ENCODE measurements around the gene UBIAD1.
"Not testable (repeated sequence)": the region's sequence is repeated elsewhere in the genome, so short reads cannot be mapped to it uniquely, and the experiment has no call there.

The UBIAD1 gene

DNA sequence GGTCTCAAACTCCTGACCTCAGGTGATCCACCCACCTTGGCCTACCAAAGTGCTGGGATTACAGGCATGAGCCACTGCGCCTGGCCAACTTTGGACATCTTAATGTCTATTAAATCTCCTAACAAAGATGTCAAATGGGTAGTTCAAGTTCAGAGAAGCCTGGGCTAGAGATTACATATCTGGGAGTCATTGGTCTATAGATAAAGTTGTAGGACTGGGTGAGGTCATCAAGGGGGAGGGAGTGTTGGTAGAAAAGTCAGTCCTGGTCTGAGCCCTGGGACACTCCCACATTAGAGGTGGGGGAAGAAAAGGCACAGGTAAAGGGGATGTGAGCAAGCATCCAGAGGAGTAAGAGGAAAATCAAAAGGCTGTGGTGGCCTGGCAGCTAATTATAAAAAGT is 6.6 kb downstream of the UBIAD1 start:
- no peak for DNase-seq (ENCODE audit: low read depth in 3 of 3)

DNA sequence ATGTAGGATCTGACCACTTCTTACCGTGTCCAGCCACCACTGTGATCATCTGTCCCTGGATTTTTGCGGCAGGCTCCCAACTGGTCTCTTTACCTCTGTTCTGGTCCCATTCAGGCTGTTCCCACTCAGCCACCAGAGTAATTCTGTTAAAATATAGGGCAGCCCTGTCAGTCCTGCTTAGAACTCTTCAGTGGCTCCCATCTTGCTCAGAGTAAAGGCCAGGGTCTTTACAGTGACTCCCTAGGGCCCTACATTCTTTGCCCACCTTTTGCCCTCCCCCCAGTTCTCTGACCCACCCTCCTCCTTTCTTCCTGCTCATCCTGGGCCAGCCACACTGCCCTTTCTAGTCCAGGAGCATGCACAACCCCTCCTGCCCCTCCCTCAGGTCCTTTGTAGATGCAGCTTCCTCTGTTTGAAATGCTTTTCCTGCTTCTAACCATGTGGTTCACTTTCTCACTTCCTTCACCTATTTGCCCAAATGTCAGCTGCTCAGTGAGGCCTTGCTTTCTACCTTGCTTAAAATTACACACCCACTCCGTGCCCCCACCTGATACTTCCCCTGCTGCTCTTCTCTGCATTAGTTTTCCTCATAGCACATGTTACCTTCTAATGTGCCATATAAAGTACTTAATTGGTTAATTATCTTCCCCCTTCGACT is 7.8 kb downstream of the UBIAD1 start:
- no peak for DNase-seq (ENCODE audit: low read depth in 3 of 3)

- DNase-seq (ENCODE audit: low read depth in 3 of 3) = no peak
These were observed 8.7 kb downstream of the UBIAD1 start for GRCh38 chr1:11281518-11282331.

DNA sequence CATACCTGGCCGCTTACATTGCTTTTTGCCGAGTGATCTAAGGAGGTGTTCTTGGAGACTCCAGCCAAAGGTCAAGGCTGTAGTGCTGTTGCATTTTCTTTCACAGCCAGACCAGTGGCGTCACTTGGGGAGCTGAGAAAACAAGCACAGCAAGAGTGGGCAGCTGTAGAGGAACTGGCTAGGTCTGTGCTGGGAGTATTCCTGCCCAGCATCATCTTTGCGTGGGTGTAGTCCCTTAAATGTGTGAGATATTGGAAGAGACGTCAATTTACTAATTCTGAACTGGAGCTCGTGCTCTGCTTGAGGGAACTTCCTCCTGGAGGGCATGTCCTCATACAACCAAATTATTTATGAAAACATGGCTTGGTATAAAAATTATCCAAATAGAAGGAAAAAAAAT is 10.2 kb downstream of the UBIAD1 start:
- DNase-seq (ENCODE audit: low read depth in 3 of 3) = no peak

DNA sequence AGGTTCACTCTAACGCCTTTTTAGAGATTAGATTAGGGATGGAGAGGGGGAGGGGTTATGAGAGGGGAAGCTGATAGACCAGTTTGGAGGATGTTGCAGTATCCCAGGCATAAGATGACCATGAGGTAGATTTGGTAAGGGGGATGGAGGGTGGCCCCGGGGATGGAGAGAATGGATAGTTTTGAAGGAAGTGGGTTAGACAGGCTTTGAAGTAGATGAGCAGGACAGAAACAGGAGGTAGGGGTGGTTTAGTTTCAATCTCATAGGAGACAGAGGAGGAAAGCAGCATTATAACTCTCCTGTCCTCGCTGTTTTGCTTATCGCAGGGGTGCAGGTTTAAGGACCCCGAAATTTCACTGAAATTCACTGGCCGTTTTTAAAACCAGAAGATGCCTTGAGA is 11.8 kb downstream of the UBIAD1 start:
- no peak for DNase-seq (ENCODE audit: low read depth in 3 of 3)

DNA sequence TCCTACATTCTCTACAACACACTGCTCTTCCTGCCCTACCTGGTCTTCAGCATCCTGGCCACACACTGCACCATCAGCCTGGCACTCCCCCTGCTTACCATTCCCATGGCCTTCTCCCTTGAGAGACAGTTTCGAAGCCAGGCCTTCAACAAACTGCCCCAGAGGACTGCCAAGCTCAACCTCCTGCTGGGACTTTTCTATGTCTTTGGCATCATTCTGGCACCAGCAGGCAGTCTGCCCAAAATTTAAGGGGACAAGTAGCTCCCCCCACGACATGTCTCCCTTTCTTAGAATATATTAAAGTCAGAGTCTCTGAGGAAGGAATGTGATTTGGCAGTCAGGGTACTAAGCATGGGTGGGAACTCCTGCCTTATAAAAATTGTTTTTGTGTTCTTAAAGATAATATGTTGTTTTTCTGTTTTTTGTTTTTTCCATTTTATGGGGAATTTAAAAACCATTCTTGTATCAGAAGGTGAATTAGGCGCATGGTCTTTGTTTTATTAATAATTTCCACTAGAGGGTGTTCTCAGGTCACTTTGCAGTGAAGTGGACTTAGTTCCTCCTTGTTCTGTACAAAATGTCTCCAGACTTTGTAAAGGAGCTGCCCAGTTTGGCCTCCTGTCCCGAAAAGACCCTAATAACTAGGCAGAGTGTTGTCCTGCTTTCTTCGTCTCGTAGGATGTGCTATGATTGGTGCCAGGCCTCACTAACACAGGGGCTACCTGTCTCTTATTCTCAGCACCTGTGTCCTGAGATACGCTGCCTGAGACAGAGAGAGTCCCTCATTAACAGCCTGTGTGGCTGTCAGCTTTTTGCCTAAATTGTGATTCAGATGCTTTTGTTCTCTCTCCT is 13.1 kb downstream of the UBIAD1 start:
- no peak for DNase-seq (ENCODE audit: low read depth in 3 of 3)

DNA sequence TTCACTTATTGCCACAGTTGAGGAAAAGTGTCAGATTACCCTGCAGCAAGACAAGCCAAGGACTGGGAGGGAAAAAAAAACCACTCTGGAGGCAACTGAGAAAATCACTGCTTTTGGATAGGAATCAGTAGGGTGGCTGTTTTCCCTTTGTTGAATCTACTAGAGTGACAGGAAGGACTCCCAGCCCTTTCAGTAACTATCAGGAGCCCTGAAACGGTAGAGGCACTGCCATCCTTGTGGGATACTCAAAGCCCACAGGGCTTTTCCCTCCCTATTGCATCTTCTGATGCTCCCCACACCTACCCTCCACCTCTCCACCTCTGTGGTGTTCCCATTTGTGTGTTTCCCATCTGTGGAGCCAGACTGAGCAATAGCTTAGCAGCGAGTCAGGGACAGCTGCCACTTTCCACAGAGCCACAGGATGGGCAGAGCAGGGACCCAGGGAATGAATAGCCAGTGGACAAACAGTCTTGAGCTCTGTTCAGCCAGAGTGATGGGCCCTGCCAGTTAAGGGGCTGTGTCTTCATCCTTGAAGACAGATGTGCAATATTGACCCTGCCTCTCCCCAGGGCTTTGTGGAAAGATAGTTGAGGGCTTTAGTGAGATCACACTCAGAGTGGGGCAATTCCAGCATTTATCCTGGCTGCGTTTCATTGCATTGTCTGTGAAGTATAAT is 13.9 kb downstream of the UBIAD1 start:
- DNase-seq (ENCODE audit: low read depth in 3 of 3) = no peak

DNA sequence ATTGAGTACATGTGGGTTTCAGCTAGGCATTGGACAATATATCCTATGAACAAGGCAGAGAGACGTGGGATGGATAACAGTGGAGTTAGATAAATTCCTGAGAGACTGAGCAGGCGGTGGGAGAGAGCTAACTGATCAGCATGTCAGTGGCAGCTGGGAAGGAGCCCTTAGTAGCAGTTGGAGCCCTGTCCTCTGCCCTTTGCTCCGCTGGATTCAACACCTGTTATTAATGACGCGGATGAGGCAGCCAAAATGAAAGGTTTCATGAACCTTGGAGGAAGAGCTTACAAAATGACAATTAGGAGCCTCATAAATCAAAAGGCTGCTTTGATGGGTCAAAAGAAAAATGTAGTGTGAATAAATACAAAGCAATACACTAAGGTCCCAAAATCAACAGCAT is 16.1 kb downstream of the UBIAD1 start:
- DNase-seq (ENCODE audit: low read depth in 3 of 3) = no peak

- DNase-seq (ENCODE audit: low read depth in 3 of 3) = no peak
These were observed 18.1 kb downstream of the UBIAD1 start for GRCh38 chr1:11291049-11291448.

- no peak for DNase-seq (ENCODE audit: low read depth in 3 of 3)
These were observed 20.9 kb downstream of the UBIAD1 start for GRCh38 chr1:11293856-11294255.

DNA sequence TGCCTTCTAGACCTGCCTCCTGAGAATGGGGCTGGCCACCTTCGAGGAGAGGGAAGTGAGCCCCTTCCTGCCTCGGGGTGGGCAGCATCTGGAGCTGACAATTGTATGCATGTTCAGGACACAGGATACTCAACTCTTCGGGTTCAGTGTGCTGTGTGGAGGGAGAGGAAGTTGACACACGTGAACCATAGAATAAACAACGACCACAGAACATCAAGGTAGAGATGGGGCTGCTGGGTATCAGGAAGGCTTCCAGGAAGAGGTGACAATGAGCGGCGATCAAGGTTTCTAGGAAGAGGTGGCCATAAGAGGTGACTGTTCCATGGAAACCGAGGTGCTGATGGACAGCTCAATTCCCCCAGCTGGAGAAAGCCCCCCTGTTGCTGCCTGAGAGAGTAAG is 22.0 kb downstream of the UBIAD1 start:
- DNase-seq (ENCODE audit: low read depth in 3 of 3) = no peak

- no peak for DNase-seq (ENCODE audit: low read depth in 3 of 3)
These were observed 22.9 kb downstream of the UBIAD1 start for GRCh38 chr1:11295905-11296304.

DNA sequence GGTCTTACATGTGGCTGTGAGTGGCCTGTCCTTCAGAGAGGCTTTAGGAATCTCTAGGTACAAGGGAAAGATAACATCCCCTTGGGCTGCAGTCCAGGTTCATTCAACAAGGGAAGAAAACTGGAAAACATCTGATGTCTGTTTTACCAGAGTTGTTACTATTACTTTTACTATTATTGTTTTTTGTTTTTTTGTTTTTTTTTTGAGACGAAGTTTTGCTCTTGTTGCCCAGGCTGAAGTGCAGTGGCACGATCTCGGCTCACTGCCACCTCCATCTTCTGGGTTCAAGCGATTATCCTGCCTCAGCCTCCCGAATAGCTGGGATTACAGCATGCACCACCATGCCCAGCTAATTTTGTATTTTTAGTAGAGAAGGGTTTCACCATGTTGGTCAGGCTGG is 24.8 kb downstream of the UBIAD1 start:
- not testable (repeated sequence) for DNase-seq (ENCODE audit: low read depth in 3 of 3)

GRCh38 chr1:11298390-11299224 is 25.6 kb downstream of the UBIAD1 start:
- no peak for DNase-seq (ENCODE audit: low read depth in 3 of 3)

DNA sequence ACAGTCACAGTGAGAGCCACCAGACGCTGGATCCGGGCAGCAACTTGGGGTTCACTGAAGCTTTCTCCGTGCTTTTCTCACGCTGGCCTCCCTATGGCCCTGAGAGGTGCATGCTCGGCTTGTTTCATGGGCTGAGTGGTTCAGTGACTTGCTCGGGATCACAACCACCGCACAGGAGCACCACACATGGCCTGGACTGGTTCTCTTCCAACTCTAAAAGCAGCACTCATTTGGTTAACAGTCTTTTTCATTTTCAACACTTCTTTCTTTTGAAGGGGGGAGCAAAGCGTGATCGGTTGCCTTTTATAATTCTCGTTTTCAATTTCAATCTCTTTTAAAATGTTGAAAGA is 26.2 kb downstream of the UBIAD1 start:
- DNase-seq (ENCODE audit: low read depth in 3 of 3) = no peak

GRCh38 chr1:11301601-11302000 is 28.6 kb downstream of the UBIAD1 start:
- DNase-seq (ENCODE audit: low read depth in 3 of 3) = no peak

- no peak for DNase-seq (ENCODE audit: low read depth in 3 of 3)
These were observed 29.4 kb downstream of the UBIAD1 start for GRCh38 chr1:11302366-11302765.

DNA sequence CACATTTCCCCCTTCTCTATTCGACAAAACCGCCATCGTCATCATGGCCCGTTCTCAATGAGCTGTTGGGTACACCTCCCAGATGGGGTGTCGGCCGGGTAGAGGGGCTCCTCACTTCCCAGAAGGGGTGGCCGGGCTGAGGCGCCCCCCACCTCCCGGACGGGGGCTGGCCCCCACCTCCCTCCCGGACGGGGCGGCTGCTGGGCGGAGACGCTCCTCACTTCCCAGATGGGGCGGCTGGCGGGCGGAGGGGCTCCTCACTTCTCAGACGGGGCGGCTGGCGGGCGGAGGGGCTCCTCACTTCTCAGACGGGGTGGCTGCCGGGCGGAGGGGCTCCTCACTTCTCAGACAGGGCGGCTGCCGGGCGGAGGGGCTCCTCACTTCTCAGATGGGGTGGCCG is 32.5 kb downstream of the UBIAD1 start:
- not testable (repeated sequence) for DNase-seq (ENCODE audit: low read depth in 3 of 3)

GRCh38 chr1:11307852-11308251 is 34.9 kb downstream of the UBIAD1 start:
- no peak for DNase-seq (ENCODE audit: low read depth in 3 of 3)

- DNase-seq (ENCODE audit: low read depth in 3 of 3) = no peak
These were observed 35.8 kb downstream of the UBIAD1 start for GRCh38 chr1:11308699-11309224.

GRCh38 chr1:11309385-11309784 is 36.4 kb downstream of the UBIAD1 start:
- DNase-seq (ENCODE audit: low read depth in 3 of 3) = no peak

Measured in stimulated activated CD4-positive, alpha-beta T cell treated with anti-CD3 and anti-CD28 coated beads, TNF-alpha, amount 100 ng/mL, for 4 hours (primary cell).